WI38 (cell line): ENCODE results near the gene CAB39.
A peak's percentile ranks its signal among the peaks of the same experiment; 100 is the strongest.

Experiments used
- H3K4me3 ChIP-seq: 2 replicates; pipeline ENCODE4 v1.5.1; 2011; ENCODE audit warnings: low read depth, mild to moderate bottlenecking, control low read depth, low read length
- CTCF ChIP-seq: IDR thresholded peaks from 2 replicates; pipeline ENCODE4 v1.5.1; 2012; ENCODE audit warnings: low read depth, mild to moderate bottlenecking, control low read depth, low read length

CAB39 gene

GRCh38 chr2:230816735-230817134, 104.1 kb downstream of the CAB39 start:
- TF ChIP-seq CTCF, result no peak

GRCh38 chr2:230819433-230819832, 106.8 kb downstream of the CAB39 start:
- H3K4me3 ChIP-seq, result no peak overlapping the region
- no peak for TF ChIP-seq CTCF

More at GRCh38 chr2:230816735-230817134, 104.1 kb downstream of the CAB39 start:
- H3K4me3 ChIP-seq, result no peak overlapping the region

- no peak for TF ChIP-seq CTCF
These were observed 108.8 kb downstream of the CAB39 start for GRCh38 chr2:230821261-230821990.

GRCh38 chr2:230821991-230822520, 109.4 kb downstream of the CAB39 start:
- TF ChIP-seq CTCF, result no peak

More at GRCh38 chr2:230821261-230821990, 108.8 kb downstream of the CAB39 start:
- no peak overlapping the region for H3K4me3 ChIP-seq

GRCh38 chr2:230823264-230823964, 110.8 kb downstream of the CAB39 start:
- no peak overlapping the region for H3K4me3 ChIP-seq
- TF ChIP-seq CTCF, result no peak

More at GRCh38 chr2:230821991-230822520, 109.4 kb downstream of the CAB39 start:
- H3K4me3 ChIP-seq, result no peak overlapping the region

- TF ChIP-seq CTCF, result peak; percentile 39
- H3K4me3 ChIP-seq, result peak overlapping the region; percentile 46
These were observed 111.8 kb downstream of the CAB39 start for GRCh38 chr2:230824406-230824978.
